Cortex of kidney (tissue), 1 donor: ENCODE results near the gene LTBP2.

Source experiments
- DNase-seq: peaks from one replicate; lab custom pipeline; 2025; lab: John Stamatoyannopoulos, UW

Gene LTBP2

DNA sequence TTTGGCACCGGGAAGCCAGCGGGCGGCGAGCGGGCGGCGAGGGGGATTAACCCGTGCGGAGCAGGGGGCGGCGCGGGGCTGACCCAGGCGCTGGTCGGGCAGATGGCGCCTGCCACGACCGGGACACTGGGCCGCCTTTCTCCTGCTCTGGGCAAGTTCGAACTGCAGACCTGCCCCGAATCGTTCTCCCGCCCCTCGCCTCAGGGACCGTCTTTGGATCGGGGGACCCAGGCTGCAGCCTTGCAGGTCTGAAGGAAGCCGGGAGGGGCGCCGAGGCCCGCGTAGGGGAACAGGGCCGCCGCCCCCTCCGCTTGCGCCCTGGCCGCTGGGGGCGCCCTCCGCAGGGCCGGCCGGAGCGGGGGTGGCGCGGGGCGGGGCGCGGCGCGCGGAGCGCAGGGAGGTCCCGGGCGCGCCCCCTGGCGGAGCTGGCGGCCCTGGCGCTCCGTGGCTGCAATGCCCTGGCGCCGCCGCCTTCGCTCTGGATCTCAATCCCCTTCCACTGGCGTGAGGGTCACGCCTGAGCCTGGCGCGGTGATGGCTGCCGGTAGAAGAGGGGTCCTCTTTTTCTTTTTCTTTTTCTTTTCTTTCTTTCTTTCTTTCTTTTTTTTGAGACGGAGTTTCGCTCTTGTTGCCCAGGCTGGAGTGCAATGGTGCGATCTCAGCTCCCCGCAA is 449 bp upstream of the LTBP2 start:
- DNase-seq, result no peak

DNA sequence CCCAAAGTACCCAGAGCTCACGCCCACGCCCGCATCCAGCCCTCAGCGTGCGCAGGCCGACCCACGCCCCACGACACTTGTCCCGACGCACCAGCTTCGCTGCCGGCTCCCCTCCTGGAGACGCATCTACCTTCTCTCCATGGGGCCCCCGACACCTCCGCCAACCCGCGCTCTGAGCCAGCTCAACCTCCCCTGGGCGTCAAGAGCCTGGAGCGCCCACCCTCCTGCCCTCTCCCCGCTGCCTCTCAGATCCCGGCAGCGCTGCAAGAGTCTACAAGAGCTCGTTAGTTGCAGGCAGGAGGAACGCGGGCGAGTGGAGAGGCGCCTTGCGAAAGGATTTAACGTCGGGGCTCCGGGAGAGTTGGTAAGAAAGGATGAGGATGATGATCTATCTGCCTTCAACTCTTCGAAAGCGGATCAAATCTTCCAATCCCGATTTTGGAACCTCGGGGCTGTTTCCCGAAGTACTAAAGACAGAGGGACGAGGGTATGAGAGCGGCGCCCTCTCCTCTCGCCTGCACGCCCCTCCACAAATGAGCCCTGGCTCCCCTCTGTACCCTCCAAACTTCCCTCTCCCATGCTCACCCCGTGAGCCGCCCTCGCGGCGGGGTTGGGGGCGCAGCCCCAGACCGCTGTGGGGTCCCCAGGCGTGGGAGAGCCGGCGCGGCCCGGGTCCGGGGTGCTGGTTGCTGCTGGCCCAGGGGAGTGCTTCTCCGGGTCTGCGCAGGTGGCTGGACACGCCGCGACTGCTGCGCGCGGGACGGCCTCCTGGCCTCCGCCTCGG is 979 bp downstream of the LTBP2 start:
- no peak for DNase-seq

DNA sequence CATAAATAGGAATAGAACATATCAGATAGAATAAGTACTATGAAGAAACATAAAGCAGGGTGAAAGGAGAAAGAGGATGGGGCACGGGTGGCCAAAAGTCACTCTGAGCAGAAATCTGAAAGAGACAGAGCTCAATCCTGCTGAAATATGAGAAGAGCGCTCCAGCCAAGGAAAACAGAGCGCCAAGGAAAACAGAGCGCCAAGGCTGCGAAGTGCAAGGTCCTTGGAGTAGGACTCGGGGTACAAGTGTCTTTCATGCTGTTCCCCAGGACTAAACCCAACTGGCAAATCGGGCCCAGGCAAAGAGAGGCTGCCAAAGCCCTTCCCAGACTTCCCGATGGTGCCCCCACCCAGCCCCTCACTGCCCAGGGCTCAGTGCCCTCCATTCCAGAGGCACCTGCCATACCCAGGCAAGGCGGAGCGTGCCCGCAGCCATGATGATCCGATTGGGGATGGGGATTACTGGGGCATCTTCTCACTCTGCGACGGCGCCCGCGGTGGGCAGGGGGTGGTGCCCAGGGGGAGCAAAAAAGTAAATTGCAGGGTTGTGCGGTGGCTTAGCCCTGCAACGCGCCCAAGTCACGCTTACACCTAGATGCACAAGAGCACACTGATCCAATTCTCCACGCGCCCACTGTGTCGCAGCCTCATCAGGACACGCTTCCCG is 1.7 kb downstream of the LTBP2 start:
- DNase-seq, result no peak

DNA sequence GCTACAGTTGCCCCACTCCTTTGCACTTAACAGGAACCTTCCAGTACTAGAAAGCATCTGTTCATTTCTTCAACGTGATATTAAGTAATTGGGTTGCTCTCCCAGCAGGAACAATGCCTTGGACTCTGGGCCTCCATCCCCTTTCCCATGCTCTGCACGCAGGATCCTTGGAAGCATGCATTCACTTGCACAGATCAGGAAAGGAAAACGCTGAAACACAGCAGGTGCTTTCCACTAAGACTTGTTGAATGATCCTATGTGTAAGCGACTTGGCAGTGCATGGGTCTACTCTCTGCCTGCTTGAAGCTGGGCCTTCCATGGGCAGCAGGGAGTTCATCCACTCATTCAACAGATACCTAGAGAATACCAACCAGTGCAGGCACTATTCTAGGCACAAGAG is 2.3 kb downstream of the LTBP2 start:
- DNase-seq, result no peak

DNA sequence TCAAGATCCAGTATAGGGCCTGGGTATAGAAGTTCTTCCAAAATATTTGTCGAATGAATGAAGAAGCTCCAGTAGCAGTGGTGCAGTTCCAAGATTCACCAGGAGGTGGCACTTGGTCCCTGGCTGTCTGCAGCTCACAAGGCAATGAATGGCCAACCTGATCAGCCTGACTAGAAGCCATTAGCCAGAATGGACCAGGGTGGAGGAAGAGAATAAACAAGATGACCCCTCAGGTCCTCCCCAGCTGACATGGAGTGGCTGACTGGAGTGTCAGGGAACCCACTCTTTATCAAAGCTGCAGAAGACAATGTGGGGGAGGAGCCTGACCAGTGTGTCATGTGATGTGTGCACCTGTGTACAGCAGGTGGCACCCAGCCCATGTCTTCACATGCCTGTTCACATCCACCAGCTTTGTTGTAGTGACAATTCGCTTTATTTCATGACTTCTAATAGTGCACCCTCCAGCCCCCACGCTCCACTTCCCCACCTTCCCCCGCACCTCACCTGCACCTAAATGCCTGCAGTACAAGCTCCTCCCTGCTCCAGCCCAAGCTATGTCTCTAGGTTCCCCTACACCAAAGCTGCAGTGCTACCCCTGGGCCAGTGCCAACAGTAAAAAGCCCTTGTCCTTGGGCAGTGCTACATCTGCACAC is 3.0 kb downstream of the LTBP2 start:
- DNase-seq, result no peak

DNA sequence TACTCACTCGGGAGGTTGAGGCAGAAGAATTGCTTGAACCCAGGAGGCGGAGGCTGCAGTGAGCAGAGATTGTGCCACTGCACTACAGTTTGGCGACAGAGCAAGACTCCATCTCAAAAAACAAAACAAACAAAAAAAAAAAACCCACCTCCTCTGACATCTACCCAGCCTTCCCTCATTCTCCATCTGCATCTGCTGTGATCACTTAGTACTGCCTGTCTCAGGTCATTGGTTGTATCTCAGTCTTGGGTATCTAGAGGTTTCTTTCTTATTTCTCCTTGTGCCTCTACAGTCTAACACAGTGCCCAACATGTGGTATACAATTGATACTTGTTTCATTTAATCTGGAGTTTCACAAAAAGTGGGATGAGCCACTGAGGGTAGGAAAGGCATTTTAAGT is 5.3 kb downstream of the LTBP2 start:
- DNase-seq, result no peak

DNA sequence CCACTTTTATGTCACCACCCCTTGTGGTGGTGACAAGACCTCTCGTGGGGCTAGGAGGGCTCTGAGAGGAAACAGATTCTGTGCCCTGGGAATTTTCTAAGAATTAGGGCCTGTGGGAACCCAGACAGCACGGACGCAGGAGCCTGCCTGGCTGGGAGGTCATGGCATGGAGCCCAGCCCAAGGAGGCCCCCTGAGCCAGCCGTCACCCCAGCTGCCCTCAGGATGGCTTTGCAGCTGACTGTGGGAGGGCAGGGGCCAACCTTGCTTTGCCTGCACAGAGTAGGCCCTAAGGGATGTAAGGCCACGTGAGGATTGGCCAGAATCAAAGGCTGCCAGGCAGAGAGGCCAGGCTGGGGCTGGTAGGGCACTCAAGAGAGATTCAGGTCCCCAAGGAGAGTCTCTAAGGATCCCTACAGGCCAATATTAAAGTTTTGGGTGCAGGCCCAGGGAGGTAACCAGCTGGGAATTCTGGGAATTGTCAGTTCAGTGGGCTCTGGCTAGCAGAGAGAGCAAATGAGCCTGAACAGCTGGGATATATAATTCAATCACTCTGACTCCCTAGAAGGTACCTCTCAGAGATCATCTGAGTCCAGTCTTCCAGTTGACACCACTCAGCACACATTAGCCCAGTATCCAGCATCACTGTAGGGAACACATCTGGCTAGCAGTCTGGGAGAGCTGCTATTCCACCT is 6.4 kb downstream of the LTBP2 start:
- DNase-seq, result no peak

DNA sequence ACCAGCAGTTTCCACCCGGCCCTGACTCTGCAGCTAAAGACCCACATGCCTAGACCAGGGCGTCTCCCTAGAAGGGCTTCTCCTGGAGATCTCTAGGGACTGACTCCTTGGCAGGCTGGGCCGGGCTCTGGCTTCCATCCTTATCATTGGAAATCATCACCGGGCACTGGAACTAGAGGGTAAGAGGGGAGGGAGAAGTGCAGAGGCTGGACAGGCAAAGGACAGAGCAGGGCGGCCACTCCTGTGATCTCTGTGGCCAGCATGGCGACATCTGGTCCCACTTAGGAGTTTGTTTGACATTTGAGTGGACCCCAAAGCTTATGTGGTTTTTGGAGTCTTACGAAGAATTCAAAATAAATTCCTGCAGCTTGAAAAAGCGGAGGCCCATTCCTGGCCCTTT is 7.1 kb downstream of the LTBP2 start:
- no peak for DNase-seq

DNA sequence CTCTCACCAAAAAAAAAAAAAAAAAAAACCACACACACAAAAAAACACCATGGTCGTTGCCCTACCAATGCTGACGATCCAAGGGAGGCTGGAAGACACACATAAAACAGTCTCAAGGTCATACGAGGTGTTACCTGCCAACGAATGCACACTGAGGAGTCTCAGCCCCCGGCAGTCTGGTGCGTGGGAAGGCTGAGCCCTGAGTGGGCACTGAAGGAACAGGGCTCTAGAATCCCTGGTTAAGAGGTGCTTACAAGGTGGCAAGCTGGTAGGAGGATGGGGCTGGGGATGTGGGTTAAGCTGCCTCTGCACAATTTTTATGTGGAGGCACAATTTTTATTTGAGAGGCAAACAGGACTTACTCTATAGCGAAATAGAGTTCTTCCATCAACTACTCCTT is 7.9 kb downstream of the LTBP2 start:
- no peak for DNase-seq

DNA sequence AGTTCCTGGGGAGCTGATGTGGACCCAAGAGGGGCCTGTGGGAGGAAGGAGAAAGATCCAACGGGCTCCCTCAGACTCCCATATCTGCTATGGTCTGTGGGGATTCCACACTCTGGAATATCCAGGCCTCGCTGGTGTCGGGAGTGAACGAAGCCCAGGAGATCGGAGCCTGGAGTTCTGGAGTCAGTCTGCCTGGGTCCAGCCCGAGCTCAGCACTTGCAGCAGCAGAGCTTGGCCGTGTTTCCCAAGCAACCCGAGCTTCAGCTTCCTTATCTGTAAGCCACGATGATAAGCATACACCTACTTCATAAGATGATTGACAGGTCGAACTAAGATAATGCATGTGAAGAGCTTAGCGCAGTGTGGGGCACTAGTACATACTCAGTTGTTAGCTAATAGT is 10.1 kb downstream of the LTBP2 start:
- no peak for DNase-seq

DNA sequence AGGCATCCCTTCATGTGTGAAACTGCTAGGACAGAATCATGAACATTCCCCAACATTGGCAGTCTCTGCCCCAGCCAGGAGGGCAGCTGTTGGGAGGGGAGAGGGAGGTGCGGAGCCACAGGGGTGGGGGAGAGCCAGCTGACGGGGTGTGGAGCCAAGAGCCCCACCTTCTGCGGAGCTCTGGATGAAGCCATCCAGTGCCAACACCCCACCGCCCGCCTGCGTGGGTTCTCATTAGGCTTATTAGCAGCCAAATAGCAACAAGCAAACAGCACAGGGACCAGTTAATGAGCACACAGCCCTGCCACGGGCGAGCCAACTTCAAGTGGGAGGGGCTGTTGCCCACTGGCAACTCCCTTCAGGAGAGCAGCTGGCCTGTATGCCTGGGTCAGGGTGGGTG is 12.1 kb downstream of the LTBP2 start:
- DNase-seq, result no peak

DNA sequence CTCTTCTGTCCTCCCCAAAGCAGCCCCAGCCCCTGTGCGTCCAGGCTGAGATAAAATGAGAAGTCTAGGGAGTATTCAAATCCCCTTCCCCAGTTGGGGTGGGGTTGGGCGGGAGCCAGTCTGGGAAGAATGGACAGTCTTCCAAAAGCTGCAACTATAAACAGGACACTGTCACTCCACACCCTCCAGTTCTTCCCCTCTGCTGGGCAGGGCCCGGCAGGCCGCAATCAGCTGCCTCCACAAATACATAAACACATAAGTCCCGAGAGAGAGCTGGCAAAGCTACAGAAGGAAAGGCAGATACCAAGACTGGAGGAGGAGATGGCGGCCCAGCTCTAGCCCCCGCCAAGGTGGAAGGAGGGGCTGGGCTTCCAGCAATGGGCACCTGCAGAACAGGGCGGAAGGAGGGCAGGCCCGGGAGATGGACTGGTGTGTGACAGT is 12.7 kb downstream of the LTBP2 start:
- DNase-seq, result no peak

DNA sequence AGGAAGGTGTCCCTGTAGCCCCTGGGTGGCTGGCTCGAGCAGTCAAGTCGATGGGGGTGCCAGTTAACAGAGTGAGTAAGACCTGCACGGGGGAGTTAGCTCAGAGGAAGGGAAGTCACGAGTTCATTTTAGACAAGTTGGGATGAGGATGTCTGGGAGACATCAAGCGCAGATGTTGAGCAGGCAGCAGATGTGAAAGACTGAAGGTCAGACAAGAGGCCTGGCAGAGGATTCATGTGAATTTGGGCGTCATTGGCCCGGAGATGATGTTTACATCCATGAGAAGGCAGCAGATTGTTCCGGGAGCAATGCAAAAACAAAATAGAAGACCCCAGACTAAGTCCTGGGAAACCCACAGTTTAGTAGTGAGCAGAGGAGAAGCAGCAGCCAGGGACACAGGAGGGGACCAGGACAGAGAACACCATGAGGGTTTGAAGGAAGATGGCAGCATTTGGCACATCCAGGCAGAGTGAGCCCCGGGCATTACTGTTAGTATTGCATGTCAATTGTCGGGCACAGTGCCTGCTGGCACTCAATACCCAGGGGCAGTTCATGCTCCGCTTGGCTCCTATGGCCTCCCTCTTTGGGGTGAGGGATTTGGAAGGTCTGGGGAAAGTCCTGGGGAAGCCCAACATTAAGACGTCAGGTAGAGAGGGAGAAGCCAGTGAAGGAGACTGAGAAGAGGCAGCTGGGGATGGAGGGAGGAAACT is 15.1 kb downstream of the LTBP2 start:
- no peak for DNase-seq

DNA sequence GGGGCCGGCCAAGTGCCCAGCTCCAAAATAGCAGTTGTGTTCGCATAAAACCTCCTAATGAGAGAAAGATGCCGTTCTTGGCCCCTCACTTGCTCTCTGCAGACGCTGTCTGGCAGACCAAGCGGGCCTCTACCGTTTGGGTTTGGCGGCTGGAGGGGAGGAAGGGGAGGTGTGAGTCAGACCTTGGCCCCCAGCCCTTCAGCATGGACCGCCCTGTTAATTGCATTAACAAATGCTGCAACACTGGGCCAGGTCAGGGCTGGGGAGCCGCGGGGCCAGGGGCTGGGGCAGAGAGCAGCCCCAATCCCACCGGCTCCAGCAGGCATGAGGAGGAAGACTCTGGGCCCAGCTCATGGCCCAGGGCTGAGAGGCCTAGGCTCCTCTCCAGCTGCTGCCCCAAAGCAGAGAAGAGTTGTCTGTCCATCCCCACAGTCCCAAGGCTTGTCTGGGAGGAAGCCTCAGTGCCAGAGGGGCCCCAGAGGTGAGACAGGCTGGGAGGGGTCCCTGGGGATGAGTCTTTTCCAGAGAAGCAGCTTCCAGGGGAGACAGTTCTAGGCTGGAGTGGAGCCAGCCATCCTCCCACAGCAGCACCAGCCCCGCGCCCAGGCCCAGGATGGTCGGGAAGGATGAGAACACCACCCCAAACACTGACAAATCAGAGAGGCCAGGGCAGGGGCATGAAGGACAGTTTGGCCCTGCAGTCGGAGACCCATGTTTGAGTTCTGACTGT is 16.9 kb downstream of the LTBP2 start:
- DNase-seq, result no peak

DNA sequence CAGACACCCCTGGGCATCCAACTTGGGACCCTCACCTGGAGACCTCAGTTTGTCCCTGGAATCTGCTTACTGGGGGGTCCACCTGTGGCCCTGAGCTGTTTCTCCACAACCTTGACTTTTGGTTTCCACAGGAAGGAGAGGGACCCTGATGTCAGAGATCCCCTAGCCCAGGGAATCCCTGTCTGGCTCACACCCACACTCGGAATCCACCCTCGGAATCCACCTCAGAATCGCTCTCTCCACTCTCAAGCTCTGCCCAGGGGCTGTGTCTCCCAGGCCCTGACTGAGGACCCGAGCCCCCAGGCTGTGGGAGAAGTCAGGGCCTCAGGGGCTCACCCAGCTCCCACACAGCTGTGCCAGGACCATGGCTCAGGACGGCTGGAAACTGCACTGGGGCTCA is 17.4 kb downstream of the LTBP2 start:
- DNase-seq, result no peak

DNA sequence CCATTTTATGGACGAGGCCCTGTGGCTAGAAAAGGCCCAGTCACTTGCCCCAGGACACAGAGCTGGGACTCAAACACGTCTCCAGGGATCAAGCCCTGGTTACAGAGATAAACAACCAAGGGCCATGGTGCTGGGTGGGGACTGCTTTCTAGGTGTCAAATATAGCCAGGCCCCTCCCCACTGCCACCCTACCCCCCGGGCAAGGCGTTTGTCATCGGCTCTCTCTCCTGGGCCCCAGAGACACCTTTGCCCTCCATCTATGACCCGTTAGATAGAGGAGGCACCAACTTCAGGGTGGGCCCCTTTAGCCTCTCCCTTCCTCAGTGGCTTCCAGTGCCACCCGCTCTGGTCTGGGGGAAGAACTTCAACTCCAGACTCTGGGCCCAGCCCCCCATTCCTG is 18.0 kb downstream of the LTBP2 start:
- DNase-seq, result no peak

DNA sequence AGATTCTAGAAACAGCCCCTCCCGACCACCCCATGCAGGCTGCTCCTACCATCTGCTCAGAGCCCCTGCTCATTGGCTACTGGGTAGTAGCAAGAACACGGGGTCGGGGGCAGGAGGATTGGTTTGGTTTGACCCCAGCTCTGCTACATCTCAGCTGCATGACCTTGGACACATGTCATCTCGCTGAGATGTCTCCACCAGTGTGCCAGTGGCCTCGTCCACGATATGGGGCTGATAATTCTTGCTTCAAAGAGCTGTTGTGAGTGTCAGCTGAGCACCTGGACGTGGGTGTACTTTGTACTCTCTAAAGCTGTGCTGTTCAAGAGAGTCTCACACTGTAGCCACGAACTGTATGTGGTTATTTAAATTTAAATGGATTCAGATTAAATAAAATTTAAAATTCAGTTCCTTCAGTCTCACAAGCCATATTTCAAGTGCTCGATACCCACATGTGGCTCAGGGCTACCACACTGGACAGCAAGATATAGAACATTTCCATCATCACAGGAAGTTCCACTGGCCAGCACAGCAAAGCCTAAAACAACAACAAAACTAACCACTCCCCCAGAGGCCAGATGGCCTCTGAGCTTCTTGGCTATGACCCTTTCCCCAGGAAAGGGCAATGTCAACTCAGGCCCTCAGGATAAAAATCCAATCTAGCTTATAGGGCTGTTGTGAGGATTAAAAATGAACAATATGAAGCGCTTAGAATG is 18.6 kb downstream of the LTBP2 start:
- DNase-seq, result no peak

DNA sequence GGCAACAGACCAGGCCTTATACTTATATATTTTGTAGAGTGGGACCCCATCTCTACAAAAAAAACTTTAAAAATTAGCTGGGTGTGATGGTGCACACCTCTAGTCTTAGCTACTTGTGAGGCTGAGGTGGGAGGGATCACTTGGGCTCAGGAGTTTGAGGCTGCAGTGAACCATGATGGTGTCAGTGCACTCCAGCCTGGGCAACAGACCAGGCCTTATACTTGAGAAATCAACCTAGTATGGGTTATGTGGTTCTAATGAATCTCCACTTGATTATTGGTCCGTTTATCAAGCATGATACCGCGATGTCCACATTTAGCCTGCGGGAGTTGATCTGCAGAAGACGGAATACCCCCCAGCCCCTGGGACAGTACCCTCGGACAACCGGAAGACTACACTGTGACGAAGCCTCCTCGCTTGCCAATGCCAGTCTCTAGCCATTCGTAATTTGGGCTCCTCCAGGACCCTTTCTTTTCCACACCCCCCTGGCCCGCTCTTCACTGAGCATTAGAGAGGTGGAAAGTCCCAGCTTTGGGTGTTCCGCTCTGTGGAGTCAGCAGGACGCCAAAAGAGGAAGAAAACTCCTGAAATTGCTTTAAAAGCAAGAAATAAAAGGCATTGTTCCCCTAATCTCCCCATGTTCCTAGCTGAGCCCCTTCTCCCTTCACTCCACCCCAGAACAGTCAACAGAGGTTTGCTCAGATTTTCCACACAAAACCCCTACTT is 19.4 kb downstream of the LTBP2 start:
- no peak for DNase-seq

DNA sequence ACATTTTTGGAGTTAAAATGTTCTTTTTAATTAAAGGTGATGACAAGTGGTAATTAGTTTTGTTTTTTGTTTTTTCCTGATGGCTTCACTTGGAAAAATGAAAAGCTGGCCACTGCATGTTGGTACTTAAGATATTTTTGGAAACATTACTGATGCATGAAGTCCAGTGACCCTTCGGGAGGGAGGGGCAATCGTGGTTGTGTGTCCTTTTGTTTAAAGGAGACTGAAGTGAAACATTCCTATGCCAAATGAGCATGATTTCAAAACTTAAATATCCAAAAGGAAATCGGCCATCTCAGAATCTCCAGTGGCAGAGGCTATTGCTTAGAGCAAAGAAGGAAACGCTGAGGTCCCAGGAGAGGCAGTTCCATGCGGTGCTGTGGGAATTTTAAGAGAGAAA is 20.1 kb downstream of the LTBP2 start:
- DNase-seq, result no peak
